Measurements from ENCODE around the gene FABP2.
"Not testable (repeated sequence)": the region's sequence is repeated elsewhere in the genome, so short reads cannot be mapped to it uniquely, and the experiment has no call there.

DNA sequence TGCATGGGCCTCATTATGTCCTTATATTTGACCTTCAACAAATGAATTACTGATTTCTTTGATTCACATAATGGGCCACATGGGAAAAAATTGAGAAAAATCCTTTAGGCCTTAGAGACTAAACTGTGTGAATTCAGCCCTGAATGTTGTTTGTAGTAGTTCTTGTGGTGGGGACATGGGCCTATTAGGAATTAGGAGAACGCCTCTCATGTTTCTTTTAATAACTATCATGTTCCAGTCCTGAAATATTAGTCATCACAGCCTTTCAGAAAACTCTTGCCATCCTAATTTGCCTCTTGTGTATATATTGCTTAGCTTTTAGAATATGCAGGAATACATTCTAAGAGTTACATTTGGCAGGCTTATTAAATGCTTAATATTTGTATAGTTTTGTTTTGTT is 34.1 kb upstream of the FABP2 start:
- TF ChIP-seq, protein P1, sequence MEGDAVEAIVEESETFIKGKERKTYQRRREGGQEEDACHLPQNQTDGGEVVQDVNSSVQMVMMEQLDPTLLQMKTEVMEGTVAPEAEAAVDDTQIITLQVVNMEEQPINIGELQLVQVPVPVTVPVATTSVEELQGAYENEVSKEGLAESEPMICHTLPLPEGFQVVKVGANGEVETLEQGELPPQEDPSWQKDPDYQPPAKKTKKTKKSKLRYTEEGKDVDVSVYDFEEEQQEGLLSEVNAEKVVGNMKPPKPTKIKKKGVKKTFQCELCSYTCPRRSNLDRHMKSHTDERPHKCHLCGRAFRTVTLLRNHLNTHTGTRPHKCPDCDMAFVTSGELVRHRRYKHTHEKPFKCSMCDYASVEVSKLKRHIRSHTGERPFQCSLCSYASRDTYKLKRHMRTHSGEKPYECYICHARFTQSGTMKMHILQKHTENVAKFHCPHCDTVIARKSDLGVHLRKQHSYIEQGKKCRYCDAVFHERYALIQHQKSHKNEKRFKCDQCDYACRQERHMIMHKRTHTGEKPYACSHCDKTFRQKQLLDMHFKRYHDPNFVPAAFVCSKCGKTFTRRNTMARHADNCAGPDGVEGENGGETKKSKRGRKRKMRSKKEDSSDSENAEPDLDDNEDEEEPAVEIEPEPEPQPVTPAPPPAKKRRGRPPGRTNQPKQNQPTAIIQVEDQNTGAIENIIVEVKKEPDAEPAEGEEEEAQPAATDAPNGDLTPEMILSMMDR (IDR thresholded peaks at IDR 0.05) = not testable (repeated sequence)
- not testable (repeated sequence) for TF ChIP-seq POLR2A (IDR thresholded peaks at IDR 0.05)
